WERI-Rb-1 (cell line): ENCODE data around the gene TMEM219.

Experiments
- DNase-seq: peaks from one replicate; pipeline ENCODE4 v3.0.0-alpha.2; 2020
- H3K27ac ChIP-seq: fragments of 250-450 bp; sonication (Bioruptor Pico); 2 replicates; pipeline ENCODE4 v1.5.1; 2020; ENCODE audit warnings: mild to moderate bottlenecking, moderate library complexity
- H3K27me3 ChIP-seq: fragments of 250-450 bp; sonication (Bioruptor Pico); 2 replicates; pipeline ENCODE4 v1.5.1; 2021; ENCODE audit warnings: mild to moderate bottlenecking, low read depth, moderate library complexity; ENCODE audit not compliant: insufficient read depth, severe bottlenecking
- H3K36me3 ChIP-seq: fragments of 250-450 bp; sonication (Bioruptor Pico); 2 replicates; pipeline ENCODE4 v1.5.1; 2020; ENCODE audit warnings: mild to moderate bottlenecking, moderate library complexity
- H3K4me3 ChIP-seq: 2 replicates; pipeline ENCODE4 v1.5.1; 2011; ENCODE audit warnings: low read depth, mild to moderate bottlenecking, control low read depth, low read length
- H3K9me3 ChIP-seq: fragments of 250-450 bp; sonication (Bioruptor Pico); 2 replicates; pipeline ENCODE4 v1.5.1; 2021; ENCODE audit warnings: mild to moderate bottlenecking, moderate library complexity; ENCODE audit not compliant: severe bottlenecking
- CTCF ChIP-seq: IDR thresholded peaks from 2 replicates; pipeline ENCODE4 v1.5.1; 2011; ENCODE audit warnings: low read depth, mild to moderate bottlenecking, control low read depth, inconsistent platforms, low read length

TMEM219 gene

DNA sequence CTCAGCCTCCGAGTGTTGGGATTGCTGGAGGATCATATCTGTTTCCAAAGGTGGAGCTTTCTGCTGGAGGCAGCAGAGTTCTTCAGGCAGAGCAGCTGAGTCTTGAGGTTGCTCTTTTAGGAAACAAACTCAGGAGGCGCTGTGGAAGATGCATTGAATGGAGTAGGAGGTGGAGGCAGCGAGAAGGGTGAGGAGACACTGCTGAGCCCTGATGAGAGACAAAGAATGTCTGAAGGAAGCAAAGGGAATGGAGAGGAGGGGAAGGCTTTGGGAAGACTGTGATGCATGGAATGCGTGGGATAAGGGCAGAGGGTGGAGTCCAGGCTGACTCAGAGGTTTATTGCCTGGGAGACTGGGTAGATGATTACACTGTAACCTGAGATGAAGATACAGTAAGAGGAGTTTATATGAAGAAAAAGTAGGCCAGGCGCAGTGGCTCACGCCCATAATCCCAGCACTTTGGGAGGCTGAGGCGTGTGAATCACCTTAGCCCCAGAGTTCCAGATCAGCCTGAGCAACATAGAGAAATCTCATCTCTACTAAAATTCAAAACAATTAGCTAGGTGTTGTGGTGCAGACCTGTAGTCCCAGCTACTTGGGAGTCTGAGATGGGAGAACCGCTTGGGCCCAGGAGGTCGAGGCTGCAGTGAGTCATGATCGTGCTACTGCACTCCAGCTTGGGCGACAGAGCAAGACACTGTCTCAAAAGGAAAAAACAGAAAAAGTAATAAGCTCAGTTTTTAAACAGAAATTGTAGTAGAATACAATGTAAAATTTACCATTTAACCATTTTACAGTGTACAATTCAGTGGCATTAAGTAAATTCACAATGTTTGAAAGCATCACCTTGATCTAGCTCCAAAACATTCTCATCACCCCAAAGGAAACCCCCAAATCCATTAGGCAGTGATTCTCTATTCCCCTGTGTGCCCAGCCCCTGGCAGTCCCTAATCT lies 17.8 kb upstream of the TMEM219 start:
- Histone ChIP-seq H3K36me3 (no peaks in the 10 kb centered on the region), H3K27ac (peak overlapping the region; percentile 62), H3K27me3 (no peaks in the 10 kb centered on the region), H3K9me3 (peaks cover 2% of the 10 kb centered on the region), H3K4me3 (no peak overlapping the region)
- DNase-seq, result peak; percentile 58
- peak; percentile 50; the same call in 1 of the 2 replicates for TF ChIP-seq CTCF

- DNase-seq, result no peak
- Histone ChIP-seq H3K27me3 (no peaks in the 10 kb centered on the region), H3K4me3 (no peak overlapping the region), H3K36me3 (no peaks in the 10 kb centered on the region), H3K9me3 (peaks cover 15% of the 10 kb centered on the region), H3K27ac (no peak overlapping the region)
- no peak for TF ChIP-seq CTCF
These were observed 14.0 kb upstream of the TMEM219 start for GRCh38 chr16:29947897-29948296.

GRCh38 chr16:29950806-29951461 lies 10.9 kb upstream of the TMEM219 start:
- no peak for TF ChIP-seq CTCF
- H3K4me3 ChIP-seq, result no peak overlapping the region
- peaks cover 15% of the 10 kb centered on the region for H3K9me3 ChIP-seq
- no peaks in the 10 kb centered on the region for H3K27me3 ChIP-seq
- no peaks in the 10 kb centered on the region for H3K36me3 ChIP-seq
- H3K27ac ChIP-seq, result no peak overlapping the region
- no peak for DNase-seq

GRCh38 chr16:29951625-29952365 lies 10.1 kb upstream of the TMEM219 start:
- H3K9me3 ChIP-seq, result peaks cover 15% of the 10 kb centered on the region
- TF ChIP-seq CTCF, result peak; percentile 23; the same call in 1 of the 2 replicates
- H3K36me3 ChIP-seq, result no peaks in the 10 kb centered on the region
- DNase-seq, result no peak
- no peak overlapping the region for H3K4me3 ChIP-seq
- no peak overlapping the region for H3K27ac ChIP-seq
- H3K27me3 ChIP-seq, result no peaks in the 10 kb centered on the region

GRCh38 chr16:29958756-29959155 lies 3.1 kb upstream of the TMEM219 start:
- Histone ChIP-seq H3K9me3 (peaks cover 11% of the 10 kb centered on the region), H3K4me3 (no peak overlapping the region), H3K27me3 (no peaks in the 10 kb centered on the region), H3K27ac (no peak overlapping the region), H3K36me3 (no peaks in the 10 kb centered on the region)
- no peak for TF ChIP-seq CTCF
- no peak for DNase-seq
